AG04449 (cell line): ENCODE results near the gene MLYCD.

ENCODE experiments used
- CTCF ChIA-PET: fragments of 350-600 bp; formaldehyde crosslinking; extraction: SDS; loops from one replicate; lab custom pipeline; 2021; ENCODE audit warnings: antibody characterized with exemption; lab: Yijun Ruan, JAX
- POLR2A ChIA-PET: fragments of 400-600, 350-600 bp; formaldehyde crosslinking; extraction: SDS; loops from one replicate; lab custom pipeline; 2020; ENCODE audit warnings: antibody characterized with exemption, inconsistent platforms; lab: Yijun Ruan, JAX
- DNase-seq: peaks from one replicate; pipeline ENCODE4 v3.0.0-alpha.2; 2010; ENCODE audit warnings: low read depth, low spot score
- H3K4me3 ChIP-seq: 2 replicates; pipeline ENCODE4 v1.5.1; 2011; ENCODE audit warnings: low read depth, mild to moderate bottlenecking, control low read depth, low read length
- CTCF ChIP-seq: IDR thresholded peaks from one replicate; pipeline ENCODE4 v1.5.1; 2011; ENCODE audit warnings: mild to moderate bottlenecking, moderate library complexity, low read length, control low read depth, inconsistent platforms; ENCODE audit not compliant: insufficient read depth; ENCODE audit errors: missing control alignments

MLYCD gene

GRCh38 chr16:83878838-83879237 lies 20.1 kb upstream of the MLYCD start:
- ChIA-PET POLR2A (no interaction called here), CTCF (interaction anchor here (1.1 to 1.5 kb wide), 2 partner anchors 13 to 53 kb away, joined by 3 to 22 read pairs; no protein-coding TSS in a partner anchor)
- H3K4me3 ChIP-seq: no peak overlapping the region
- DNase-seq: no peak
- TF ChIP-seq CTCF: peak; percentile 35

- DNase-seq: no peak
- ChIA-PET POLR2A (no interaction called here), CTCF (interaction anchor here (1.5 to 4.7 kb wide), 3 partner anchors 55 to 1619 kb away, joined by 4 to 28 read pairs (median 6); no protein-coding TSS in a partner anchor)
- TF ChIP-seq CTCF: no peak
- no peak overlapping the region for H3K4me3 ChIP-seq
Measured at GRCh38 chr16:83882163-83882885, 16.6 kb upstream of the MLYCD start.

- POLR2A ChIA-PET: no interaction called here
- TF ChIP-seq CTCF: no peak
- CTCF ChIA-PET: interaction anchor here (1.1 to 1.8 kb wide), 4 partner anchors 14 to 62 kb away, joined by 4 to 6 read pairs (median 4); no protein-coding TSS in a partner anchor
- DNase-seq: no peak
- no peak overlapping the region for H3K4me3 ChIP-seq
Measured at GRCh38 chr16:83886199-83886971, 12.5 kb upstream of the MLYCD start.

GRCh38 chr16:83887080-83887479 lies 11.8 kb upstream of the MLYCD start:
- no peak for DNase-seq
- peak; percentile 10 for TF ChIP-seq CTCF
- H3K4me3 ChIP-seq: no peak overlapping the region
- ChIA-PET CTCF (interaction anchor here (1.1 to 1.8 kb wide), 2 partner anchors 41 to 61 kb away, joined by 4 to 6 read pairs; no protein-coding TSS in a partner anchor), POLR2A (no interaction called here)

GRCh38 chr16:83887564-83887963 lies 11.4 kb upstream of the MLYCD start:
- no peak for TF ChIP-seq CTCF

GRCh38 chr16:83888672-83889044 lies 10.3 kb upstream of the MLYCD start:
- no peak for DNase-seq
- ChIA-PET POLR2A (no interaction called here), CTCF (interaction anchor here (0.8 to 1.2 kb wide), 5 partner anchors 8 to 437 kb away, joined by 3 read pairs; no protein-coding TSS in a partner anchor)
- TF ChIP-seq CTCF: no peak
- no peak overlapping the region for H3K4me3 ChIP-seq

More at GRCh38 chr16:83887564-83887963, 11.4 kb upstream of the MLYCD start:
- DNase-seq: no peak
- H3K4me3 ChIP-seq: no peak overlapping the region
- POLR2A ChIA-PET: no interaction called here
- CTCF ChIA-PET: interaction anchor here (1.1 kb wide), 1 partner anchor 40 kb away, joined by 4 read pairs; no protein-coding TSS in a partner anchor
